NCI-H2227 treated with DMSO at 0.1 percent for 48 hours (cell line): Measurements from ENCODE around the gene OR2T11.
"Not testable (repeated sequence)": the region's sequence is repeated elsewhere in the genome, so short reads cannot be mapped to it uniquely, and the experiment has no call there.

ENCODE experiments used
- DNase-seq: peaks from one replicate; lab custom pipeline; 2025; lab: John Stamatoyannopoulos, UW

OR2T11 gene

DNA sequence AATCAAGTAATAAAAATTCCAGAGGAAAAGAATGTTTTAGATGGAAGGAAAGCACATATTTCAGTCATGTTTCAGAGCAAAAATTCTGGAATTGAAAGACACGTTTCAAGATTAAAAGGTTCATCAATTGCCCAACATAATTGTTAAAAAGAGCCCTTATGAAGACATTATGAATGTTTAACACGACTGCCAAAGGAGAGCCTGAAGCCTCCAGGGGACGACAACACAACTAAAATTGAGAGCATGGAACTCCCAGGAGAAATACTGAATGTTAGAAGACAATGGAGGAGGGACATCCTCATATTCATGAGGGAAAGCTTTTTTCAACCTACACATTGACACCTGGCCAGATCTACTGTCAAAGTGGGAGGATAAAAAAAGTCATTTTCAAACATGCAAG lies 16.0 kb downstream of the OR2T11 start:
- no peak for DNase-seq

DNA sequence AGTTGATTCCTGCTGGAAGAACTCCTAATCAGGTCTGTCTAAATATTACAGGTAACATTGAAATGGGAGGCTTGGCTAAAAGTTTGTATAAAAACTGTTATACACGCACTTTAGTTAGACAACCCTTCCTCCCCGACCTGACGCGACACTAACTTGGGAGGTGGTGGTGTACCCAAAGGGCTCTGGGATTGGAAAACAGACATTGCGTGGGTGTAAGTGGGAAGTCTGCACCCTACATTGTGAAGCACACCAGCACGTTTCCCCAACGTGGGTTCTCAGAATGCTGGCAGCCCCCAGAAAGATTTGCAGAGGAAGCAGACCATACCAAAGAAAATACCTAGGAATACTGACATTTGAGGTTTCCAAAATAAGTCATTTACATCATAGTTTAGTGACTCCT lies 16.8 kb downstream of the OR2T11 start:
- no peak for DNase-seq

GRCh38 chr1:248613742-248614141 lies 21.1 kb downstream of the OR2T11 start:
- no peak for DNase-seq

- DNase-seq = no peak
Observed at GRCh38 chr1:248611883-248612414, 22.9 kb downstream of the OR2T11 start.

GRCh38 chr1:248610301-248610700 lies 24.6 kb downstream of the OR2T11 start:
- no peak for DNase-seq

- no peak for DNase-seq
Observed at GRCh38 chr1:248599396-248599795, 35.5 kb downstream of the OR2T11 start.

DNA sequence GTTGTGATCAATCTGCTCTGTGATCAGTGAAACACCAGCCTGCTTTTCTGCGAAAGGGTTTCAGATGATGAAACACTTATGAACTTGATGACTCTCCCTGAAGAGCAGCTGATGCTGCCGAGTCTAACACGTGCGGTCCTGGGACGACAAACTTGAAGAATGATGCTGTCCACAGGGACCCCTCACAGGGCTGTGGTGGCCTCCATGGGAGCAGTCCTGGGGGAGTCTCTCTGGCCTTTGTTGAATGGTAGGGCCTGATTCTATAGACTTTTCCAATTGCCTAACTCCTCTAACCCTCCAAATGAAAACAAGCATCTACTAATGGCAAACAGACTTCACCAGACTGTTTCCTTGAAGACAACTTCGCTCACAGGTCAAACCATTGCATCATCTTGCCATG lies 37.3 kb downstream of the OR2T11 start, which contains the start of gene OR2T10:
Gene OR2T10, minus strand, starts transcription at position 112 of the 400 bp plus-strand sequence. CDS start 3,932 bp downstream, outside the sequence.
- no peak for DNase-seq

DNA sequence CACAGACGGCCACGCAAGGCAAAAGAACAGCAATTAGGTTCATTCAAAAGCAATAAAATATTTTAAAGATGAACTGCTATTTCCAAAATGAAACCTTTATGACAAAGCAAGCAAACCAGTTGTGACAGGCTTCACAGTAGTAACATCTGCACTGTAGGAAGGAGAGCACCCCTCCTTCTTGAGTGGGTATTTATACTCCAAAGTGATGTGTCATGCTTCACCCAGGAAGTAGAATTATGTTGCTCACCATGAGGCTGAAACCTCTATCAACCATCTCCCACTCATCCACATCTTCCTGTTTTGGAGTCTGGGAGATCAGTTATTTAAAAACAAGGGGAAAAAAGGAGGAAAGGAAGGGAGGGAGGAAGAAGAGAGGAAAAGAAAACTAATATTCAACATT lies 38.3 kb downstream of the OR2T11 start:
- DNase-seq = no peak

DNA sequence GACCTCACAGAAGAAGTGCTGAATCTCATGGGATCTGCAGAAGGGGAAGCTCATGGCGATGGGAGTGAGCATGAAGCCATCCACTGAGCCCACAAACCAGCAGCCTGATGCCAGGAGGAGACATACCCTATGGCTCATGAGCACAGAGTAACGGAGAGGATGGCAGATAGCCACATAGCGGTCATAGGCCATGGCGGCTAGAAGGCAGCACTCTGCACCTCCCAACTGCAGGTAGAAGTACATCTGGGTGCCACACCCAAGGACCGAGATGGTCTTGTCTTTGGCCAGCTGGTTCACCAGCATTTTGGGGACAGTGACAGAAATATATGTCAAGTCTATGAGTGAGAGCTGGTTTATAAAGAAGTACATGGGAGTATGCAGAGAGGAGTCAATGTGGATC lies 41.7 kb downstream of the OR2T11 start:
- no peak for DNase-seq

- DNase-seq = no peak
Observed at GRCh38 chr1:248592655-248593054, 42.2 kb downstream of the OR2T11 start.

- DNase-seq = no peak
Observed at GRCh38 chr1:248590055-248590454, 44.8 kb downstream of the OR2T11 start.

DNA sequence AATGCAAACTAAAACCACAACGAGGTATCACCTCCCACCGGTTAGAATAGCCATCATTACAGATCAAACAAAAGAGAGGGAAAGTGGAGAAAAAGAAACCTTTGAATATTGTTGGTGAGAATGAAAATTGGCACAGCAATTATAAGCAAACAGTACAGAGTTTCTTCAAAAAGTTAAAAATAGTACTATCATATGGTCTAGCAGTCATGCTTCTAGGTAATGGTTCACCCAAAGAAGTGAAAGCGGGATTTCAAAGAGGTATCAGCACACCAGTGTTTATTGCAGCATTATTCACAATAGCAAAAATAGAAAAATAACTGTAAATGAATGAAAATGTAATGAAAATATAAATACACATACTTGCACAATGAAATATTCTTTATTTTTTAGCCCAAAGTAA lies 45.6 kb downstream of the OR2T11 start:
- no peak for DNase-seq

DNA sequence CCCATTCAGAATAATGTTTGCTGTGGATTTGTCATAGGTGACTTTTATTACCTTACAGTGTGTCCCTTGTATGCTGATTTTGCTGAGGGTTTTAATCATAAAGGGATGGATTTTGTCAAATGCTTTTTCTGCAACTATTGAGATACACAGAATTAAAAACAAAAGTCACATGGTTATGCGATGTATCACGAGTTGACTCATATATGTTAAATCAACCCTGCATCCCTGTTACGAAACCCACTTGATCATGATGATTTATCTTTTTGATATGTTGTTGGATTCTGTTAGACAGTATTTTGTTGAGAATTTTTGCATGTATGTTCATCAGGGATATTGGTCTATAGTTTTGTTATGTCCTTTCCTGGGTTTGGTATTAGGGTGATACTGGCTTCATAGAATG lies 49.6 kb downstream of the OR2T11 start:
- no peak for DNase-seq

DNA sequence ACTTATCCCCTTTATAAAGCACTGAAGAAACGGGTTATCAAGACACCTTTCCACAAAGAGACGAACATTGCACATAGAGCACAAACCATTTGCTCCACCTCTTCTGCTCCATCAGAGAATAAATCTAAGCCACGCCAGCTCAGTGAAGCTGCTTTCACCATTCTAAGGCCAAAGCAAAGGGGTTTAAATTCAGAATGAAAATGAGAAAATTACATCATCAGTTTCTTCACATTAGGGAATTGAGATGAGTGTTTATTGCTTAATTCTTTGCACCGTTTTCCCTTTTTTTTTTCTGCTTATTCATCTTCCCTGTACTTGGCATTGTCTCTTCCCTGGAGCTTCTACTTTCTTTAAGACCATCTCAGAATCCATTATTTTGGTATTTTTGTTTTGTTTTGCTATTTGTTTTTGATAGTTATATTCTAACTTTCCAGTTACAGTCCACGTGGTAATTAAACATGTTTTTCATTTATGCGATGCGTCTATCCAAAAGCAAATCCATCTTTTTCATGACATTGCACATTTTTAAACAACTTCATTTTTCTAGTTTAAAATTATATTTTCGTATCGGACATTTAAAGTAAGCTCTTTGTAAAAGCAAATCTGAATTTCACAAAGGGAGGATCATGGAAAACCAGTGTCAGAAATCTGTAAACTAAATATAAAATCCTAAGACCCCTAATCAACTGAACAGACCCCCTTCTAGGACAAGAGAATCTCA lies 58.5 kb downstream of the OR2T11 start:
- no peak for DNase-seq

GRCh38 chr1:248574657-248575056 lies 60.2 kb downstream of the OR2T11 start, which contains the start of gene OR2T34:
OR2T34 (minus strand) TSS chr1:248574757; CDS start chr1:248574757, 0 bp downstream.
- not testable (repeated sequence) for DNase-seq

- DNase-seq = not testable (repeated sequence)
Observed at GRCh38 chr1:248573856-248574255, 61.0 kb downstream of the OR2T11 start.
